Measurements from ENCODE around the gene TMEM106C. TPM values are rescaled to one million over a fixed set of nuclear protein-coding genes. Genes with fewer than 3 reads are reported as not detected.
A peak's percentile ranks its signal among the peaks of the same experiment; 100 is the strongest.

The TMEM106C gene
- polyA plus RNA-seq, 1 donor, result 134 TPM

DNA sequence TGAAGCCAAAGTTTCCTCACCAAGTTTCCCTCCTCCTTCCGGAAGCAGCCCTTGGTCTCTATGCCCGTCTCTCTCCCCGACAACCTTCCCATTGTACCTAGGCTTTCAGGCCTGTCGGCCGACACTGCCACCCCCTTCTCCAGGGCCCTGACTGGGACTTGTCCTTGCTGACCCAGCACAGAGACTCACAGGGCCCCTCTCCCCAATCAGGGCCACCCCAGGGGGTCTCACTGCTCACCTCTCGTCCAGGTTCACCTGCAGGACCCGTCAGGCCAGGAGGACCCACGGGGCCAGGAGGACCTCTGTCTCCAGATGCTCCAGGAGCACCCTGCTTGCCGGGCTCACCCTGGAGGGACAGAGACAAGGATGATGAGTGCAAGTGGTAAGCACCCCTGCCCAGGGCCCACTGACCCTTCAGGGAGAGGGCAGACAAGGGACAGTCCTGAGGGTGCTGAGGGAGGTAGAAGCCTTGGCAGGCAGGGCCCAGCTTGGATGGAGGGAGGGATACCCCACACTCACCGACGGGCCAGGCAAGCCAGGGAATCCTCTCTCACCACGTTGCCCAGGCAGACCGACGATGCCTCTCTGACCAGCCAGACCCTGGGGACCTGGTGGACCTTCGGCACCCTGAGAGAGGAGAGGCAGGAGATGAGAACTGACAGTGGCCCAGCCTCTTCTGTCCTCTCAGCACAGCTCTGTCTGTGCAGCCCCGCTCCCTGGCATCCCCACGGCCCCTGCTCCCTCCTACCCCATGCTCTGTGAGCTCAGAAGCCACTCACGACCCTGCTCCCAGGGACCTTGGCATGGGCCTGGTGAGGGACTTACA, 14.6 kb downstream of the TMEM106C start:
- no peak for DNase-seq

DNA sequence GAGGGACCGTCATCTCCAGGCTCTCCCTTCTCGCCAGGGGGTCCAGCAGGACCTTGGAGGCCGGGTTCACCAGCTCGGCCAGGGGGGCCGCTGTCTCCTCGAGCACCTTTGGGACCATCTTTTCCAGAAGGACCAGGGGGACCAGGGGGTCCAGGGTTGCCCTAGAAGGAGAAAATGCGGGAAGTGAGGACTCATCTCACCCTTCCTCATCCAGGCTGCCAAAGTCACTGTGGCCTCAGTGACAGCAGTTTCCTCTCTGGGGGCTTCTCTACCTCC, 15.1 kb downstream of the TMEM106C start:
- DNase-seq, result no peak

DNA sequence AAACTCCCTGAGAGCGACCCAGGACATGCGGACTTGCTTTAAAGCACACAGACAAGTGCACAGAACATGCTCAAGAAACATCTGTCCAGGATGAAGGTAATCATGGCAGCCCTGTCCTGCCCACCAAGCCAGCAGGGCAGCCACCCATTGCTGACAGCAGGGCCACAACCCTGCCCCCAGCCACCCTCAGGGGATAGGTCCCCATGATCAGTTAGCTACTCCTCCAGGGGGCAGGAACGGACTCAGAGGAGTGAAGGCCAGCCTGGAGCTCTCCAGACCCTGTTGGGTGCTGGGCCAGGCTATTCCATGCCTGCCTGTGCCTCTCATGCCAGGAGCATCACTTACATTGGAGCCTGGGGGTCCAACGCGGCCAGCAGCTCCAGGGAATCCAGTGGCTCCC, 15.8 kb downstream of the TMEM106C start:
- no peak for DNase-seq

- no peak for DNase-seq
These were observed 16.3 kb downstream of the TMEM106C start for GRCh38 chr12:47979686-47980085.

DNA sequence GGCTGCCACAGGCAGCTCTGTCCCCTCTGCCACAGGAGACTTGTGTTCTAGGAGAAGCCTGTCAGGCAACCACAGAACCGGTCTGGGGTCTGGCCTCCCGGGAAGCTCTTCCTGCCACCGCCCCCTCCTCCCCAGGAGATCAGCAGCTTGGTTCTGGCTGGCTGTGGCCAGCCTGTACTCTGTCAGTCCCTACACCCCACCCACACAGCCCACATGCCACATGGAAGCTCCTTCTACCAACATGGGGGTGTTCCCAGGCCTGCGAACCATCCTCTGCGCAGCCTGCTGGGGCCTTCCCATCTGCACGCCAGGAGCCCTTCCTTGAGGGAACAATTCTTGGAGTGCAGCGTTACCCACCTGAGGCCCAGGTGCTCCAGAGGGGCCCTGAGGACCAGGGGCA, 16.8 kb downstream of the TMEM106C start:
- no peak for DNase-seq

GRCh38 chr12:47980779-47981495, 17.5 kb downstream of the TMEM106C start:
- no peak for DNase-seq

DNA sequence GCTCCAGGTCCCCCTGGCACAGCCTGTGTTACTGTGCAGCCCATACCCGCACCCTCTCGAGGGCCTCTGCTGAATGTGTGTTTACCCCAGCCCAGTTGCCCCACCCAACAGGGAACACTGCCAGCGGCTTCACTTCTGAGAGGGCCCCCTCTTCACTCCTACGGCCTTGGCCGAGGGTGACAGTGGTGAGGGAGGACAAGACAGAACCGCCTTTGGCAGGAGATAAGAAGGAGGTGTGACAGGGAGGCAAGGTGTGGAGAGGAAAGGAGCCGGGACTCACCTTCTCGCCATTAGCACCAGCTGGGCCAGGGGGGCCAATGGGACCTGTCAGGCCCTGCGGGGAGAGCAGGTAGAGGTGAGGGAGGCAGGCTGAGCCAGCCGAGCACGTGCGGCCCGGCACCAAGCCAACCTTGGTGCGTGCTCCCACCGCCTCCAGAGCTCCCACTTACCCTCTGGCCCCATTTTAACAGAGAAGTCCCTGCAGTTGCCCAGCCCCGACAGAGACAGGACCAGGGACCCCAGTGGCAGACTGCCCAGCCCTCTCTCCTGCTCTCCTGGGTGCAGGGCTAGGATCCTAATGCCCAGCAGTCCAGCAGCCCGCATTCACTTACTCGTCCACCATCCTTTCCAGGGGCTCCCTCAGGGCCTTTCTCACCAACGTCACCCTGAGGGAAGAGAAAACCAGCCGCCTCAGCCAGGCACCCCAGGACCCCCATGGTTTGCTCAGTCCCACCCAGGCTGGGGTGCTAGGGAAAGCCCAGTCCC, 18.3 kb downstream of the TMEM106C start:
- no peak for DNase-seq

GRCh38 chr12:47982311-47982710, 18.9 kb downstream of the TMEM106C start:
- DNase-seq, result no peak

DNA sequence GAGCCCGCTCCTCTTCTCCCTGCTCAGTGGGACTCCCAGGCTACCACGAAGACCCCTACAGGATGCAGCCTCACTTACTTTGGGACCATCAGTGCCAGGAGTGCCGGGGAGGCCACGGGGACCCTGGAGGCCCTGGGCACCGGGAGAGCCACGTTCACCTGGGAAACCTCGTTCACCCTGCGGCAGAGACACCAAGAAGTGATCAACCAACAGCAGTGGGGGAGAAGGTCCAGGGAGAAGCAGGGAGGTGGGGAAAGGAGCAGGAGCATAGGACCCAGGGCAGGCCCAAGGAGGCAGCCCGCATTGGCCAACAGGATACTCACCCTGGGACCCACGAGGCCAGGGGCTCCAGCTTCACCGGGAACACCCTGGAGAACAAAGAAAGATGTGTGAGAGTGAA, 19.4 kb downstream of the TMEM106C start:
- no peak for DNase-seq

DNA sequence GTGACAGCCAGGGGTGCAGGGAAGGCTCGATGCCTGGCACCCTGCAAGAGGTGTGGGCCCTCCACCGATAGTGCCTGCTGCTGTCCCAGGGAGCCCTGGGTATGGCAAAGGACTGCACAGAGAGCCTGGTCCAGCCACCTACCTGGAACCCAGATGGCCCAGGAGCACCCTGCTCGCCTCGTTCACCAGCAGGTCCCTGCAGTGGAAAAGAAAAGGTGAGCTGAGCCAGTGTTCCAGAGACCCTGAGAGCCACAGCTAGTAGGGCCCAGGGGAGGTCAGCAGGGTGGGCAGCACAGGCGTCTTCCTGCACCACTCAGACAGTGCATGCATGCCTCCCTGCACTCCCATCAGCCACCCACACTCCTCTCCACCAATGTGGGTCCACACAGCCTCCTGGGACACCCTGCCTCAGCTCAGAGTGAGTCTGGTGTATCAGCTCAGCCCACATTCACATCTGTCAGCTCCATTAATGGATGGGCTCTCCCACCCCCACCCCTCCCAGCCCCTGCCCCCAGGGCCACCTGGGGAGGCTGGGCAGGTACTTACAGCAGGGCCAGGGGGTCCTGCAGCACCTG, 20.2 kb downstream of the TMEM106C start:
- no peak for DNase-seq

- DNase-seq, result no peak
These were observed 21.0 kb downstream of the TMEM106C start for GRCh38 chr12:47984331-47984801.

DNA sequence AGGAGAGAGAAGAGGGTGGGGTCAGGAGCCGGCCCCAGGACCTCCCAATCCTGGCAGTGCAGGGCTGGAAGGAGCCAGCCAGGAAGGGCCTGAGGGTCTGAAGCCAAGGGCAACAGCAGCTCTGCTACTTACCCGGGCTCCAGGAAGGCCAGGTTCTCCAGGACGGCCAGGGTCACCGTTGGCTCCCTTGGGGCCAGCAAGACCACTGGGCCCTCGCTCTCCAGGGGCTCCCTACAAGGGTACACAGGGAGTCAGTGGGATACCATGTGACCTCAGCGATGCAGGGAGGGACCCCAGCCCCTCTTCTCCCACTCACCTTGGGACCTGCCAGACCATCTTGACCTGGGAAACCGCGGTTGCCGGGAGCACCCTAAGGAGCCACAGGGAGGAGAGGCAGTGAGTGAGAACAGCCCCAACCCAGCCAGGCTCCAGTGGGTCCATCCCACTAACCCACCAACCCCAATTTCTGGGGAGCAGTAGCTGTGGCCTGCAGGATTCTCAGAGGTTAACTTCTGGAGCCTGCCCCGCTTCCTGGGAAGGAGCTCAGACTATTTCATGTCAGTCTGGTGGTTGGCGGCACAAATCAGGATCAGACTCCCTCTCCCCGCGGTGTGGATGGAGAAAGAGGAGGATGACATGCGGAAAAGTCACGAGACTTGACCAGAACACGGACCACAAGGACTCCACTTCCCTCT, 22.3 kb downstream of the TMEM106C start:
- no peak for DNase-seq

DNA sequence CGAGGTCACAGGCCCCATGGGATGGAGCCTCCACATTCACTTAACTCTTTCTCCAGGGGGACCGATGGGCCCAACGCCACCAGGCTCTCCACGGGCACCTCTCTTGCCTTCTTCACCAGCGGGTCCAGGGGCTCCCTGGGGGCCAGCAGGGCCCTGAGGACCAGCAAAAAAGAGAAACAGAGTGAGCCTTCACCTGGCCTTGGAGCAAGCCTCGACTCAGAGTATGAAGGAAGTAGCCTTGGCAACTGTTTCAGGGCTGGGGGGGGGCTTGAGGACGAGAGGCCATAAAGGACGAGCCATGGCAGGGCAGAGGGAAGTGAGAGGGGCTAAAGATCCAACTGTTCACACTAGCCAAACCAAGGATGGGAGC, 22.9 kb downstream of the TMEM106C start:
- DNase-seq, result no peak

GRCh38 chr12:47986832-47987231, 23.4 kb downstream of the TMEM106C start:
- DNase-seq, result no peak

GRCh38 chr12:47987411-47988072, 24.1 kb downstream of the TMEM106C start:
- no peak for DNase-seq

DNA sequence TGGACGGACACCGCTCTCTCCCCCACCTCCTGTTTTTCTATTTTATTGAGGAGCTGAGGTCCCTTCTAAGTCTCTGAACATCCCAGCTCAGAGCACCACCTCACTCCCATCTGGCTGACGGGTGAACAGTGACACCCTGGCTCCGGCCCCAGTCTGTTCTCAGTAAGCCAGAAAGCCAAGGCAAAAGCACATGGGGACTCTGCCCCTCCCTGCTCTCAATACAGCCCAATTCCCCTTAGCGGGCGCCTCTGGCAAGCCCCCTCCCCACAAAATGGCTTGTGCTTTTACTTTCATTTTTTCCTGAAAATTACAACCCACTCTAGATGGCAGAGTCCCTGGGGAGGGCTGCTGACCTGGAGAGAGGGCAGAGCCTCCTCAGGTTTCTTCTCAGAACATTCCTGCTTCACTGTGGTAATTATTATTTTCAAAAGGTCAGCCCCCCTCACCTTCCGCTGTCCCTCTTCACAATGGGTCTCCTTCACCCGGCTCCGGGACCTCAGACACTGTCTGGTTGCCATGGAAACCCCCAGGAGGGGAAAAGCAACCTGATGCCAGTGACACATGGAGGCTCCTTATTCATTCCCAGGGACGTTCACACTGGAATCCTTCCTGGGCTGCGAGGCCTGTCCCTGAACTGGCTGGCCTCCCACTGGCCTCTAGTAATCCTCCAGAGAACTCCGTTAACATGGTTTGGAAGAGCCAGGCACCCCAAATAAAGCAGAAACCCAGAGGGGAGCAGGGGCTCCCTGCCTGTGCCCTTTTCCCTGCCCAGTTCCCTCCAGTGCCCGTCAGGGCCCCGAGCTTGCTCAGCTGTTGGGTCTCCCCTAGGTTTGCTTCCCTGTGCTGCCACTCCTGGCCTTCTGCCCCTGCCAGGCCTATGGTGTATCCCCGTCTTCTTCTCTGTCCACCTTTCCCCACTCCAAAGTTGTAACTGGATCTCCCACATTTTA, 25.0 kb downstream of the TMEM106C start:
- DNase-seq, result peak; percentile 77

- no peak for DNase-seq
These were observed 25.6 kb downstream of the TMEM106C start for GRCh38 chr12:47989023-47989417.

GRCh38 chr12:47989666-47990065, 26.3 kb downstream of the TMEM106C start:
- DNase-seq, result no peak

DNA sequence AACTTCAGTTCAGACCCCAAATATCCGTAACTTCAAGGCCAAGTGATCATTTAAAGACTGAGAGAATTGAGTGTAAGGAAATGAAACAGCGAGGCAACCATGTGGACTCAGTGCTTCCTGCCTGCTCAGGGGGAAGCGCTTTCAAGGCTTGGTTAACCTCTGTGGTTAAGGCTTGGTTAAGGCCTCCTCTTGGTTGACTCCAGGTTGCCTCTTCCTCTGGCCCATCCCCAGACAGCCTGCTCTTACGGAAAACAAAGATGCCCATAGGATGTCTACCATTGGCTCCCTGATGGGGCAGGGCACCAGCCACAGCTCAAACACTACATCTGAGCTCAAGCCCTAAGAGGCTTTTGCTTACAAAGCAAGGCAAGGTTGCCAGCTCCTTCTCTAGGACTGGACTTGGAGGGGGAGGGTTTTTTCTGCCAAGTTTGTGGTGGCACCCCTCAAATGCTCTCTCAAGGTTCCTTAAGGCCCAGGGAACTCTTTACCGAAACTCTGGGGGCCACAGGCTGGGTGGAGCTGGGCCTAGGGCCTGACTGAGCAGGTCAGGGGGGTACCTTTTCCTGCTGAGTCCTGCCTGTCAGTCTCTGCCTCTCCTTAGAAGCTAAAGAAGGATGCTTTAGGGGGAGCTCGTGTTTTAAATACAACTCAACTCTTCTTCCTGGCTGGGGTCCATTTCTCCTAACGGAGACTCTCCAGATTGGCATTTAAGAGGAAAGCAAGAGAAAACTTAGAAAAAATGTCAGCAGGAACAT, 27.1 kb downstream of the TMEM106C start:
- DNase-seq, result no peak

Data from left kidney (tissue), 2 donors.